ENCODE measurements around the gene THEMIS. TPM values are rescaled to one million over a fixed set of nuclear protein-coding genes. Genes with fewer than 3 reads are reported as not detected.
"Not testable (repeated sequence)": the region's sequence is repeated elsewhere in the genome, so short reads cannot be mapped to it uniquely, and the experiment has no call there.

THEMIS gene
- total RNA-seq, 1 donor from 2014 or later = 0.07 TPM

DNA sequence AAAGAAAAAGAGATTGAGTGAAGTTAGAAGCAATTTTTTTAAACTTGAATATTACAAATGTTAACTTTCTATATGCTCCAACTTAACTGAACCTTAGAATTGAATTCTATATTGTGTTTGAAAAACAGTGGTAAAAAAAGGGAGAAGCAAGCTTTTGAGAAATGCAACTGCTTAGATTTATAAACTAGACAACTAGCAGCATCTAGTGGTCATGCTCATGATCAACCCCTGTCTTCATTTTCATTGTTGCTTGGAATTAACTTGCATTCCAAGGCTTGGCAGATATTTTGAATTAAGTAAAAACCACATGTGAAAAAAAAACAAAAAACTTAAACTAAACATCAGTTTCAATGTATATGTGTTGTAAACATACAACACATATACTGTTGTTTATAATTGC is 210.8 kb downstream of the THEMIS start:
- no peaks in the 10 kb centered on the region for H3K36me3 ChIP-seq (ENCODE audit: insufficient read depth, low read length)
- no peak overlapping the region for H3K4me3 ChIP-seq (ENCODE audit: insufficient read depth, low read depth, low read length)
- Mint-ChIP-seq H3K9me3 (ENCODE audit: unreplicated experiment) (no peaks in the 10 kb centered on the region), H3K4me3 (ENCODE audit: unreplicated experiment) (no peak overlapping the region), H3K27ac (ENCODE audit: unreplicated experiment) (no peak overlapping the region), H3K36me3 (ENCODE audit: low read depth, unreplicated experiment) (no peaks in the 10 kb centered on the region), H3K4me1 (ENCODE audit: low read depth, unreplicated experiment) (peaks cover 1% of the 10 kb centered on the region), H3K27me3 (ENCODE audit: low read depth, unreplicated experiment) (no peaks in the 10 kb centered on the region)
- H4K20me1 ChIP-seq (ENCODE audit: insufficient read depth, low read length) = no peaks in the 10 kb centered on the region
- no peaks in the 10 kb centered on the region for H3K4me1 ChIP-seq (ENCODE audit: insufficient read depth, low read length)
- no peaks in the 10 kb centered on the region for H3K27me3 ChIP-seq (ENCODE audit: insufficient read depth, low read length)
- DNase-seq (ENCODE audit: low read depth) (peak; percentile 10), FAIRE-seq (no peak)
- H3K4me2 ChIP-seq (ENCODE audit: low read length) = no peak overlapping the region
- no peaks in the 10 kb centered on the region for H3K9me3 ChIP-seq (ENCODE audit: insufficient read depth, low read depth, low read length)
- H3K9ac ChIP-seq (ENCODE audit: low read length) = no peak overlapping the region
- no peak for TF ChIP-seq EZH2 (IDR thresholded peaks at IDR 0.05; ENCODE audit: insufficient read depth, low read length)
- TF ChIP-seq, protein P1, sequence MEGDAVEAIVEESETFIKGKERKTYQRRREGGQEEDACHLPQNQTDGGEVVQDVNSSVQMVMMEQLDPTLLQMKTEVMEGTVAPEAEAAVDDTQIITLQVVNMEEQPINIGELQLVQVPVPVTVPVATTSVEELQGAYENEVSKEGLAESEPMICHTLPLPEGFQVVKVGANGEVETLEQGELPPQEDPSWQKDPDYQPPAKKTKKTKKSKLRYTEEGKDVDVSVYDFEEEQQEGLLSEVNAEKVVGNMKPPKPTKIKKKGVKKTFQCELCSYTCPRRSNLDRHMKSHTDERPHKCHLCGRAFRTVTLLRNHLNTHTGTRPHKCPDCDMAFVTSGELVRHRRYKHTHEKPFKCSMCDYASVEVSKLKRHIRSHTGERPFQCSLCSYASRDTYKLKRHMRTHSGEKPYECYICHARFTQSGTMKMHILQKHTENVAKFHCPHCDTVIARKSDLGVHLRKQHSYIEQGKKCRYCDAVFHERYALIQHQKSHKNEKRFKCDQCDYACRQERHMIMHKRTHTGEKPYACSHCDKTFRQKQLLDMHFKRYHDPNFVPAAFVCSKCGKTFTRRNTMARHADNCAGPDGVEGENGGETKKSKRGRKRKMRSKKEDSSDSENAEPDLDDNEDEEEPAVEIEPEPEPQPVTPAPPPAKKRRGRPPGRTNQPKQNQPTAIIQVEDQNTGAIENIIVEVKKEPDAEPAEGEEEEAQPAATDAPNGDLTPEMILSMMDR (IDR thresholded peaks at IDR 0.05; ENCODE audit: insufficient read depth, low read depth, low read length) = peak; percentile 81
- no peak overlapping the region for H2AFZ ChIP-seq (ENCODE audit: low read depth, low read length)
- no peak overlapping the region for H3K27ac ChIP-seq (ENCODE audit: low read depth, low read length)
- H3K79me2 ChIP-seq (ENCODE audit: insufficient read depth, low read length) = no peaks in the 10 kb centered on the region

DNA sequence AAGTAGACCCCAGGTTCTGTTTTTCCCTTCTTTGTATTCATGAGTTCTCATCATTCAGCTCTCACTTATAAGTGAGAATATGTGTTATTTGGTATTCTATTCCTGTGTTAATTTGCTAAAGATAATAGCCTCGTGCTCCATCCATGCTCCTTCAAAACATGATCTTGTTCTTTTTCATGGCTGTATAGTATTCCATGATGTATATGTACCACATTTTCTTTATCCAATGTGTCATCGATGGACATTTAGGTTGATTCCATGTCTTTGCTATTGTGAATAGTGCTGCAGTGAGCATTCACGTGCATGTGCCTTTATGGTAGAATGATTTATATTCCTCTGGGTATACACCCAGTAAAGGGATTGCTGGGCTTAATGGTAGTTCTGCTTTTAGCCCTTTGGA is 213.4 kb downstream of the THEMIS start:
- FAIRE-seq; H3K9ac ChIP-seq (ENCODE audit: low read length); H3K4me1 ChIP-seq (ENCODE audit: insufficient read depth, low read length); H3K27ac ChIP-seq (ENCODE audit: low read depth, low read length); H3K27me3 ChIP-seq (ENCODE audit: insufficient read depth, low read length); H3K27ac Mint-ChIP-seq (ENCODE audit: unreplicated experiment); H3K36me3 Mint-ChIP-seq (ENCODE audit: low read depth, unreplicated experiment); H4K20me1 ChIP-seq (ENCODE audit: insufficient read depth, low read length); H3K4me3 ChIP-seq (ENCODE audit: insufficient read depth, low read depth, low read length); H3K79me2 ChIP-seq (ENCODE audit: insufficient read depth, low read length); H3K27me3 Mint-ChIP-seq (ENCODE audit: low read depth, unreplicated experiment); H3K36me3 ChIP-seq (ENCODE audit: insufficient read depth, low read length); DNase-seq (ENCODE audit: low read depth); H3K9me3 ChIP-seq (ENCODE audit: insufficient read depth, low read depth, low read length); H3K4me2 ChIP-seq (ENCODE audit: low read length); H3K9me3 Mint-ChIP-seq (ENCODE audit: unreplicated experiment); H3K4me3 Mint-ChIP-seq (ENCODE audit: unreplicated experiment); H2AFZ ChIP-seq (ENCODE audit: low read depth, low read length); H3K4me1 Mint-ChIP-seq (ENCODE audit: low read depth, unreplicated experiment): not testable (repeated sequence)

DNA sequence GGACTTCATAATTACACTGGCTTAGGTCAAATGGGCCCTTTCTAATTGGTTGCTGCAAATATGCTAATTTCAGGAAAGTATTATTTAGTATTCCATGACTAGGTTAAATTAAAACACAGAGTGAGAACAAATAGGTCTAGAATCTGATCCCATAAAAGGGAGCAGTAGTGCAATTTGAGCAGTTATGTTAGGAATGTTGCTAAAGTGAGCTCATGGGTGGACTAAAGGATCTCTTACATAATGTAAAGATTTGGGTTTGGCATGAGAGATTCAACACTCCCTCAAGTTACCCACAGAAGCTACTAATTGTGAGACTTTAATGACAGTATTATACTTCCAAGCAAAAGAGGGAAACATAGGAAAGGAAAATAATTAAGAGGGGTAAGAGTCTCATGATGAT is 214.8 kb downstream of the THEMIS start:
- Mint-ChIP-seq H3K4me1 (ENCODE audit: low read depth, unreplicated experiment) (peaks cover 1% of the 10 kb centered on the region), H3K27me3 (ENCODE audit: low read depth, unreplicated experiment) (no peaks in the 10 kb centered on the region), H3K4me3 (ENCODE audit: unreplicated experiment) (no peak overlapping the region), H3K36me3 (ENCODE audit: low read depth, unreplicated experiment) (no peaks in the 10 kb centered on the region), H3K27ac (ENCODE audit: unreplicated experiment) (no peak overlapping the region), H3K9me3 (ENCODE audit: unreplicated experiment) (no peaks in the 10 kb centered on the region)
- Histone ChIP-seq H4K20me1 (ENCODE audit: insufficient read depth, low read length) (no peaks in the 10 kb centered on the region), H3K4me1 (ENCODE audit: insufficient read depth, low read length) (no peaks in the 10 kb centered on the region), H3K36me3 (ENCODE audit: insufficient read depth, low read length) (no peaks in the 10 kb centered on the region), H2AFZ (ENCODE audit: low read depth, low read length) (no peak overlapping the region), H3K27me3 (ENCODE audit: insufficient read depth, low read length) (no peaks in the 10 kb centered on the region), H3K79me2 (ENCODE audit: insufficient read depth, low read length) (no peaks in the 10 kb centered on the region), H3K9ac (ENCODE audit: low read length) (no peak overlapping the region), H3K9me3 (ENCODE audit: insufficient read depth, low read depth, low read length) (no peaks in the 10 kb centered on the region), H3K4me3 (ENCODE audit: insufficient read depth, low read depth, low read length) (no peak overlapping the region), H3K4me2 (ENCODE audit: low read length) (no peak overlapping the region), H3K27ac (ENCODE audit: low read depth, low read length) (no peak overlapping the region)
- no peak for FAIRE-seq
- no peak for TF ChIP-seq EZH2 (IDR thresholded peaks at IDR 0.05; ENCODE audit: insufficient read depth, low read length)
- TF ChIP-seq, protein P1 (IDR thresholded peaks at IDR 0.05; ENCODE audit: insufficient read depth, low read depth, low read length) = no peak
- DNase-seq (ENCODE audit: low read depth) = no peak

Measured in astrocyte (in vitro differentiated cells and primary cell).